H1 (cell line): ENCODE measurements around the gene GPR25. TPM values are rescaled to one million over a fixed set of nuclear protein-coding genes. Genes with fewer than 3 reads are reported as not detected.

ENCODE experiments used
- CTCF ChIA-PET: fragments of 300-600 bp; sonication (Branson Sonifier 250); formaldehyde crosslinking; loops from one replicate; lab custom pipeline; 2021; ENCODE audit not compliant: partially characterized antibody; lab: Charles Lee
- POLR2A ChIA-PET: fragments of 300-600 bp; sonication (Branson Sonifier 250); formaldehyde crosslinking; loops from one replicate; lab custom pipeline; 2021; ENCODE audit warnings: inconsistent platforms; ENCODE audit not compliant: partially characterized antibody; lab: Charles Lee
- DNase-seq, 2 experiments: peaks; one replicate each; pipeline versions ENCODE4 v3.0.0 to v3.0.0-alpha.2; 2010 to 2022; ENCODE audit warnings: low spot score in 2 of 2, low read depth in 1 of 2, mixed read lengths in 1 of 2
- FAIRE-seq: peaks from 2 replicates; lab custom pipeline; 2011; peaks lifted over from hg19 to GRCh38; lab: Jason Lieb, UNC
- H2AFZ ChIP-seq: 2 replicates; pipeline ENCODE4 v1.8.1; 2012; ENCODE audit warnings: low read length, inconsistent platforms
- H2AK5ac ChIP-seq: 2 replicates; pipeline ENCODE4 v1.6.1; 2013; ENCODE audit warnings: low read depth, low read length
- H2BK120ac ChIP-seq: replicated peaks from 2 replicates; pipeline ENCODE3; 2013; ENCODE audit warnings: low read depth, low read length, inconsistent platforms
- H2BK12ac ChIP-seq: 2 replicates; pipeline ENCODE4 v1.6.1; 2013; ENCODE audit warnings: low read depth, low read length
- H2BK15ac ChIP-seq: 2 replicates; pipeline ENCODE4 v1.6.1; 2013; ENCODE audit warnings: low read length
- H2BK20ac ChIP-seq: 2 replicates; pipeline ENCODE4 v1.6.1; 2013; ENCODE audit warnings: low read length
- H2BK5ac ChIP-seq: 2 replicates; pipeline ENCODE4 v1.6.1; 2013; ENCODE audit warnings: low read depth, low read length
- H3K14ac ChIP-seq: 2 replicates; pipeline ENCODE4 v1.6.1; 2013; ENCODE audit warnings: inconsistent platforms; ENCODE audit not compliant: insufficient read length
- H3K18ac ChIP-seq: 2 replicates; pipeline ENCODE4 v1.6.1; 2013; ENCODE audit warnings: low read length; ENCODE audit errors: extremely low read depth
- H3K23ac ChIP-seq: 2 replicates; pipeline ENCODE4 v1.6.1; 2013; ENCODE audit warnings: inconsistent platforms; ENCODE audit not compliant: insufficient read length
- H3K23me2 ChIP-seq: 2 replicates; pipeline ENCODE4 v1.6.1; 2013; ENCODE audit warnings: low read depth, low read length
- H3K27ac ChIP-seq: 2 replicates; pipeline ENCODE4 v1.6.1; 2011; ENCODE audit warnings: low read depth, low read length, inconsistent platforms
- H3K27me3 ChIP-seq, 4 experiments: replicated peaks in 1 of 4; 1 replicate in 1 of 4; 2 replicates in 3 of 4; pipeline versions ENCODE4 v1.6.1 to v1.8.1; 2011 to 2013; ENCODE audit warnings: low read length in 3 of 4, mild to moderate bottlenecking in 3 of 4, inconsistent platforms in 2 of 4, mixed read lengths in 2 of 4, moderate library complexity in 1 of 4; ENCODE audit not compliant: control insufficient read depth in 3 of 4, insufficient read depth in 3 of 4; ENCODE audit errors: extremely low read depth in 1 of 4
- H3K36me3 ChIP-seq, 4 experiments: 2 replicates each; pipeline versions ENCODE4 v1.6.1 to v1.8.1; 2011 to 2013; ENCODE audit warnings: mild to moderate bottlenecking in 4 of 4, low read length in 3 of 4, moderate library complexity in 2 of 4, control low read depth in 1 of 4, inconsistent platforms in 1 of 4; ENCODE audit not compliant: insufficient read depth in 4 of 4, control insufficient read depth in 2 of 4
- H3K4ac ChIP-seq: replicated peaks from 2 replicates; pipeline ENCODE3; 2013; ENCODE audit warnings: low read length, low read depth, mixed read lengths, inconsistent platforms; ENCODE audit not compliant: insufficient read length
- H3K4me1 ChIP-seq, 4 experiments: replicated peaks in 1 of 4; 1 replicate in 1 of 4; 2 replicates in 3 of 4; pipeline versions ENCODE4 v1.6.1 to v1.8.1; 2011 to 2013; ENCODE audit warnings: low read length in 3 of 4, inconsistent platforms in 2 of 4, mixed read lengths in 1 of 4; ENCODE audit not compliant: insufficient read depth in 4 of 4, control insufficient read depth in 3 of 4
- H3K4me2 ChIP-seq, 2 experiments: 2 replicates each; pipeline versions ENCODE4 v1.6.1 to v1.8.1; 2011 to 2013; ENCODE audit warnings: low read depth in 2 of 2, low read length in 2 of 2, control low read depth in 1 of 2, inconsistent platforms in 1 of 2, mild to moderate bottlenecking in 1 of 2; ENCODE audit not compliant: insufficient read depth in 1 of 2
- H3K4me3 ChIP-seq, 4 experiments: fragments of 200-600, 300-600 bp in 1 of 4; sonication (generic), shearing (Covaris generic), sonication (Bioruptor Twin) in 1 of 4; 2 replicates each; pipeline versions ENCODE4 v1.5.1 to v1.8.1; 2011 to 2016; ENCODE audit warnings: low read length in 4 of 4, low read depth in 3 of 4, control low read depth in 2 of 4, inconsistent platforms in 2 of 4, mild to moderate bottlenecking in 2 of 4, mixed read lengths in 1 of 4, moderate library complexity in 1 of 4; ENCODE audit not compliant: insufficient read depth in 2 of 4; ENCODE audit errors: extremely low read depth in 1 of 4
- H3K56ac ChIP-seq: replicated peaks from 2 replicates; pipeline ENCODE3; 2013; ENCODE audit warnings: low read depth, mild to moderate bottlenecking, mixed read lengths, low read length, inconsistent platforms; ENCODE audit not compliant: insufficient read length
- H3K79me1 ChIP-seq: 2 replicates; pipeline ENCODE4 v1.6.1; 2013; ENCODE audit warnings: low read depth, low read length, control low read depth
- H3K79me2 ChIP-seq, 2 experiments: 2 replicates each; pipeline versions ENCODE4 v1.6.1 to v1.8.1; 2012 to 2013; ENCODE audit warnings: low read length in 2 of 2, mild to moderate bottlenecking in 2 of 2, inconsistent platforms in 1 of 2; ENCODE audit not compliant: insufficient read depth in 2 of 2, control insufficient read depth in 1 of 2
- H3K9ac ChIP-seq, 4 experiments: replicated peaks in 1 of 4; 1 replicate in 1 of 4; 2 replicates in 3 of 4; pipeline versions ENCODE4 v1.6.1 to v1.8.1; 2011 to 2013; ENCODE audit warnings: low read depth in 3 of 4, low read length in 3 of 4, control low read depth in 2 of 4, mild to moderate bottlenecking in 2 of 4, moderate library complexity in 2 of 4, inconsistent platforms in 1 of 4; ENCODE audit errors: extremely low read depth in 1 of 4
- H3K9me3 ChIP-seq, 2 experiments: 2 replicates each; pipeline versions ENCODE4 v1.6.1 to v1.8.1; 2012 to 2013; ENCODE audit warnings: mild to moderate bottlenecking in 2 of 2, moderate library complexity in 2 of 2, control low read depth in 1 of 2, inconsistent platforms in 1 of 2, low read depth in 1 of 2, low read length in 1 of 2, mixed read lengths in 1 of 2; ENCODE audit not compliant: insufficient read depth in 2 of 2
- H4K20me1 ChIP-seq, 2 experiments: replicated peaks in 1 of 2; 2 replicates each; pipeline versions ENCODE3 to v1.8.1; 2011 to 2013; ENCODE audit warnings: inconsistent platforms in 2 of 2, low read length in 2 of 2, mild to moderate bottlenecking in 1 of 2; ENCODE audit not compliant: insufficient read depth in 2 of 2, control insufficient read depth in 1 of 2
- H4K5ac ChIP-seq: 2 replicates; pipeline ENCODE4 v1.6.1; 2013; ENCODE audit warnings: low read length, low read depth, mixed read lengths, inconsistent platforms; ENCODE audit not compliant: insufficient read length
- H4K8ac ChIP-seq: 2 replicates; pipeline ENCODE4 v1.8.0; 2013; ENCODE audit warnings: mild to moderate bottlenecking, moderate library complexity, low read length, inconsistent platforms; ENCODE audit not compliant: insufficient read depth; ENCODE audit errors: extremely low read depth
- H4K91ac ChIP-seq: replicated peaks from 2 replicates; pipeline ENCODE3; 2013; ENCODE audit warnings: low read length, mixed read lengths, inconsistent platforms; ENCODE audit not compliant: insufficient read length
- BRCA1 ChIP-seq: IDR thresholded peaks from 2 replicates; pipeline ENCODE4 v1.6.1; 2012; ENCODE audit warnings: low read depth, low read length, improper control_type of control experiment
- CBX8 ChIP-seq: fragments of 300-800, 300-1000 bp; sonication (generic); IDR thresholded peaks from 2 replicates; pipeline ENCODE4 v1.7.1; 2016; ENCODE audit warnings: low read depth, low read length, borderline replicate concordance
- CTBP2 ChIP-seq: IDR thresholded peaks from 2 replicates; pipeline ENCODE4 v1.7.0; 2011; ENCODE audit warnings: borderline replicate concordance, mild to moderate bottlenecking, moderate library complexity, mixed read lengths, low read length; ENCODE audit not compliant: insufficient read depth, insufficient read length
- E2F6 ChIP-seq: IDR thresholded peaks from 2 replicates; pipeline ENCODE4 v1.6.1; 2012; ENCODE audit warnings: inconsistent platforms
- FOSL1 ChIP-seq: IDR thresholded peaks from 2 replicates; pipeline ENCODE4 v1.6.1; 2011; ENCODE audit warnings: mild to moderate bottlenecking, low read depth, low read length, moderate library complexity; ENCODE audit not compliant: insufficient read depth
- GTF2F1 ChIP-seq: IDR thresholded peaks from 2 replicates; pipeline ENCODE4 v1.6.1; 2012; ENCODE audit warnings: low read depth, low read length, improper control_type of control experiment, borderline replicate concordance
- JUN ChIP-seq: IDR thresholded peaks from 2 replicates; pipeline ENCODE4 v1.6.1; 2011; ENCODE audit warnings: low read depth, mild to moderate bottlenecking, improper control_type of control experiment, low read length
- SRF ChIP-seq: IDR thresholded peaks from 2 replicates; pipeline ENCODE4 v1.6.1; 2011; ENCODE audit warnings: mild to moderate bottlenecking, low read depth, low read length, moderate library complexity
- WGBS, 2 experiments: shearing (Covaris generic) in 1 of 2; methylation state at CpG; one replicate each; pipeline versions ENCODE4 v1.1.6 to v1.1.7; 2013 to 2015; ENCODE audit warnings: low lambda C conversion rate in 2 of 2, mixed read lengths in 2 of 2, inconsistent platforms in 1 of 2, low coverage in 1 of 2, missing lambda C conversion rate in 1 of 2; ENCODE audit not compliant: insufficient replicate concordance in 2 of 2, insufficient coverage in 1 of 2, insufficient read length in 1 of 2; ENCODE audit errors: extremely low coverage in 1 of 2, missing lambda C conversion rate in 1 of 2; 5-methylcytosine and 5-hydroxymethylcytosine counted together
- polyA plus RNA-seq, 7 experiments: library from polyadenylated mRNA; depleted of rRNA in 3 of 7; stranded (reverse) in 5 of 7; unstranded in 2 of 7; fragments of >200 nt in 5 of 7; fragments of 200-250 nt in 2 of 7; gene quantifications; 1 replicate in 5 of 7; 2 replicates in 1 of 7; 4 replicates in 1 of 7; pipeline versions ENCODE4 v1.2.1 to v1.2.3, GENCODE V29; 2011 to 2013; ENCODE audit warnings: missing spikeins in 2 of 7, mixed read lengths in 2 of 7
- total RNA-seq: library from RNA; stranded (reverse); fragmentation: NEBNext Ultra II Directional; extraction: Animal tissue kit (Norgen Biotek cat#: 25700); gene quantifications from 2 replicates; pipeline ENCODE4 v1.2.1, GENCODE V29; 2021

GPR25 gene
- total and polyA plus RNA-seq, 2 of the 8 experiments (the other 6 are each of a cell fraction or from before 2014, with no cell fraction given): not detected

GRCh38 chr1:200909757-200910239 is 37.0 kb downstream of the GPR25 start:
- ChIA-PET CTCF (interaction anchor here (1.0 to 1.4 kb wide), 2 partner anchors 8 to 288 kb away, joined by 3 to 5 read pairs; no protein-coding TSS in a partner anchor), POLR2A (interaction anchor here (0.6 to 15.2 kb wide), 4 partner anchors 10 to 1348 kb away, joined by 3 to 208 read pairs (median 4); partner anchors contain the start of gene INAVA)
- no peaks in the 10 kb centered on the region for H3K79me1 ChIP-seq
- H3K56ac ChIP-seq: no peak overlapping the region
- no peak overlapping the region for H2BK15ac ChIP-seq
- no peak overlapping the region for H2BK20ac ChIP-seq
- peaks cover 27 to 68% (median 49%) of the 10 kb centered on the region in 4 experiments; a peak in 7 of 8 replicates for H3K36me3 ChIP-seq
- no peaks in the 10 kb centered on the region for H3K79me2 ChIP-seq
- no peak overlapping the region for H2AK5ac ChIP-seq
- no peak overlapping the region for H3K4ac ChIP-seq
- H4K20me1 ChIP-seq: peaks cover 0 to 5% of the 10 kb centered on the region in 2 experiments
- no peak overlapping the region for H3K14ac ChIP-seq
- no peak overlapping the region for H3K18ac ChIP-seq
- no peaks in the 10 kb centered on the region for H3K27me3 ChIP-seq
- no peaks in the 10 kb centered on the region for H3K23me2 ChIP-seq
- FAIRE-seq (no peak), DNase-seq (no peak)
- H2BK120ac ChIP-seq: no peak overlapping the region
- no peak overlapping the region for H4K5ac ChIP-seq
- no peak overlapping the region for H4K8ac ChIP-seq
- no peaks in the 10 kb centered on the region for H3K9me3 ChIP-seq
- no peak overlapping the region for H2BK5ac ChIP-seq
- H3K23ac ChIP-seq: no peak overlapping the region
- no peak overlapping the region for H2BK12ac ChIP-seq
- no peak overlapping the region for H3K9ac ChIP-seq
- no peak overlapping the region for H2AFZ ChIP-seq
- no peak overlapping the region for H4K91ac ChIP-seq
- H3K27ac ChIP-seq: no peak overlapping the region
- no peak overlapping the region for H3K4me3 ChIP-seq
- WGBS, 2 experiments: 87% methylated on average over 4 of the region's 4 CpGs; no CpG with 5 or more reads in 1 of the 2 experiments
- no peak overlapping the region for H3K4me2 ChIP-seq
- H3K4me1 ChIP-seq: no peaks in the 10 kb centered on the region
- TF ChIP-seq E2F6 (no peak), JUN (no peak), BRCA1 (no peak), CBX8 (no peak), CTBP2 (no peak), FOSL1 (no peak), GTF2F1 (no peak), SRF (no peak)
